Endothelial cell of umbilical vein (primary cell): ENCODE results near the gene VTI1A. TPM values are rescaled to one million over a fixed set of nuclear protein-coding genes. Genes with fewer than 3 reads are reported as not detected.

Experiments used
- BruUV-seq: library from RNA; stranded (reverse); fragments of 400-500 nt; replicated peaks from 2 replicates; lab custom pipeline; 2021; lab: Mats Ljungman, UMichigan
- CTCF ChIA-PET: fragments of 300-600, 350-600 bp; sonication (Branson Sonifier 250); formaldehyde crosslinking; loops from one replicate; lab custom pipeline; 2021; ENCODE audit warnings: antibody characterized with exemption, inconsistent platforms; lab: Charles Lee
- POLR2A ChIA-PET: fragments of 300-600, 350-600 bp; sonication (Branson Sonifier 250); formaldehyde crosslinking; loops from one replicate; lab custom pipeline; 2021; ENCODE audit warnings: antibody characterized with exemption, inconsistent platforms; lab: Charles Lee
- DNase-seq: peaks from one replicate; pipeline ENCODE4 v3.0.0-alpha.2; 2011; ENCODE audit warnings: low read depth, low spot score
- FAIRE-seq: peaks from 2 replicates; lab custom pipeline; 2011; peaks lifted over from hg19 to GRCh38; lab: Jason Lieb, UNC
- H2AFZ ChIP-seq: 2 replicates; pipeline ENCODE4 v1.6.0; 2012; ENCODE audit warnings: low read depth, low read length, control low read depth, inconsistent platforms
- H3K27ac ChIP-seq: 2 replicates; pipeline ENCODE4 v1.5.1; 2011; ENCODE audit warnings: low read depth, mild to moderate bottlenecking, control low read depth, low read length, moderate library complexity; ENCODE audit not compliant: insufficient read depth
- H3K27me3 ChIP-seq, 2 experiments: 2 replicates each; pipeline versions ENCODE4 v1.6.0 to v1.6.1; 2011; ENCODE audit warnings: low read length in 2 of 2, mixed read lengths in 1 of 2; ENCODE audit not compliant: control insufficient read depth in 2 of 2, insufficient read depth in 2 of 2
- H3K36me3 ChIP-seq, 2 experiments: 2 replicates in 1 of 2; 3 replicates in 1 of 2; pipeline ENCODE4 v1.5.1; 2011; ENCODE audit warnings: low read length in 2 of 2, mild to moderate bottlenecking in 1 of 2, moderate library complexity in 1 of 2; ENCODE audit not compliant: control insufficient read depth in 2 of 2, insufficient read depth in 2 of 2; ENCODE audit errors: extremely low read depth in 1 of 2
- H3K4me1 ChIP-seq: 3 replicates; pipeline ENCODE4 v1.5.1; 2011; ENCODE audit warnings: mild to moderate bottlenecking, low read length; ENCODE audit not compliant: control insufficient read depth, insufficient read depth; ENCODE audit errors: extremely low read depth
- H3K4me2 ChIP-seq: 2 replicates; pipeline ENCODE4 v1.6.1; 2011; ENCODE audit warnings: low read length, control low read depth, mixed read lengths; ENCODE audit not compliant: insufficient read depth
- H3K4me3 ChIP-seq, 3 experiments: fragments of 200-600 bp in 1 of 3; sonication (generic), shearing (Covaris generic) in 1 of 3; replicated peaks in 1 of 3; 2 replicates each; pipeline ENCODE4 v1.5.1; 2011 to 2016; ENCODE audit warnings: control low read depth in 3 of 3, low read length in 3 of 3, mild to moderate bottlenecking in 2 of 3, inconsistent platforms in 1 of 3, low read depth in 1 of 3, moderate library complexity in 1 of 3; ENCODE audit not compliant: insufficient read depth in 1 of 3
- H3K79me2 ChIP-seq: 2 replicates; pipeline ENCODE4 v1.6.0; 2012; ENCODE audit warnings: low read length, inconsistent platforms; ENCODE audit not compliant: control insufficient read depth, insufficient read depth
- H3K9ac ChIP-seq: replicated peaks from 2 replicates; pipeline ENCODE3; 2011; ENCODE audit warnings: low read length, control low read depth; ENCODE audit not compliant: insufficient read depth; ENCODE audit errors: extremely low read depth
- H3K9me1 ChIP-seq: replicated peaks from 3 replicates; pipeline ENCODE4 v1.6.0; 2011; ENCODE audit warnings: mild to moderate bottlenecking, low read length; ENCODE audit not compliant: control insufficient read depth, insufficient read depth; ENCODE audit errors: extremely low read depth
- H3K9me3 ChIP-seq: replicated peaks from 2 replicates; pipeline ENCODE4 v1.5.1; 2012; ENCODE audit warnings: low read length, inconsistent platforms; ENCODE audit not compliant: control insufficient read depth, insufficient read depth
- H4K20me1 ChIP-seq: replicated peaks from 2 replicates; pipeline ENCODE3; 2011; ENCODE audit warnings: mild to moderate bottlenecking, low read length; ENCODE audit not compliant: control insufficient read depth, insufficient read depth; ENCODE audit errors: extremely low read depth
- CTCF ChIP-seq, 2 donors: IDR thresholded peaks; 1 replicate in 1 of 2; 2 replicates in 1 of 2; pipeline ENCODE4 v1.5.1; 2011; ENCODE audit warnings: low read length in 2 of 2, mild to moderate bottlenecking in 2 of 2, moderate library complexity in 2 of 2, control low read depth in 1 of 2, inconsistent platforms in 1 of 2, low read depth in 1 of 2; ENCODE audit not compliant: insufficient read depth in 1 of 2; ENCODE audit errors: extremely low read depth in 1 of 2
- EZH2 ChIP-seq: IDR thresholded peaks from 2 replicates; pipeline ENCODE4 v1.6.1; 2012; ENCODE audit warnings: borderline replicate concordance, low read depth, mild to moderate bottlenecking, moderate library complexity, low read length, inconsistent platforms; ENCODE audit not compliant: severe bottlenecking
- FOS ChIP-seq: IDR thresholded peaks from 2 replicates; pipeline ENCODE4 v1.6.1; 2011; ENCODE audit warnings: mild to moderate bottlenecking, low read length, moderate library complexity, borderline replicate concordance; ENCODE audit not compliant: insufficient read depth
- GATA2 ChIP-seq: IDR thresholded peaks from 2 replicates; pipeline ENCODE4 v1.7.0; 2011; ENCODE audit warnings: low read depth, mild to moderate bottlenecking, moderate library complexity, mixed read lengths, low read length; ENCODE audit not compliant: insufficient read length, insufficient read depth
- JUN ChIP-seq: IDR thresholded peaks from 2 replicates; pipeline ENCODE4 v1.6.1; 2011; ENCODE audit warnings: borderline replicate concordance, low read depth; ENCODE audit not compliant: insufficient read length, insufficient read depth
- MAX ChIP-seq: IDR thresholded peaks from 2 replicates; pipeline ENCODE4 v1.6.1; 2011; ENCODE audit not compliant: insufficient read depth, insufficient read length
- MYC ChIP-seq: IDR thresholded peaks from one replicate; pipeline ENCODE4 v1.6.1; 2011; ENCODE audit warnings: mild to moderate bottlenecking, low read depth, low read length
- POLR2A ChIP-seq: IDR thresholded peaks from 2 replicates; pipeline ENCODE4 v1.6.1; 2012; ENCODE audit warnings: low read depth, mild to moderate bottlenecking, control low read depth, low read length
- POLR2AphosphoS5 ChIP-seq: IDR thresholded peaks from 2 replicates; pipeline ENCODE4 v1.6.1; 2012; ENCODE audit warnings: low read depth, mild to moderate bottlenecking, control low read depth, low read length, moderate library complexity; ENCODE audit not compliant: insufficient read depth
- dilution Hi-C: fragments of 300-500 bp; cut with MboI; formaldehyde crosslinking; loops from one replicate; pipeline ENCODE4 v1.15.0; 2019; ENCODE audit warnings: low sequenced_read_pairs; ENCODE audit not compliant: extremely low pct_ligation_motif_present
- intact Hi-C: fragments of 100-400 bp; cut with micrococcal nuclease; formaldehyde crosslinking; loops from one replicate; pipeline ENCODE4 v1.10.0; 2022
- polyA plus RNA-seq, 4 experiments: library from polyadenylated mRNA; depleted of rRNA in 3 of 4; stranded (reverse) in 3 of 4; unstranded in 1 of 4; fragments of >200 nt; gene quantifications; 2 replicates each; pipeline versions ENCODE4 v1.2.1 to v1.2.3, GENCODE V29; 2011 to 2012; ENCODE audit warnings: missing spikeins in 1 of 4
- total RNA-seq: library from RNA; stranded (reverse); gene quantifications from 2 replicates; pipeline ENCODE4 v1.2.3, GENCODE V29; 2021

VTI1A gene
- total and polyA plus RNA-seq, 2 donors (not counting 3 experiments of a cell fraction or from before 2014, with no cell fraction given), result 10.8 to 35.6 TPM

GRCh38 chr10:112773783-112774182 is 326.8 kb downstream of the VTI1A start:
- POLR2A ChIA-PET, result no interaction called here
- H3K27ac ChIP-seq, result no peak overlapping the region
- FAIRE-seq (no peak), DNase-seq (no peak)
- no peaks in the 10 kb centered on the region for H4K20me1 ChIP-seq
- CTCF ChIA-PET, result no interaction called here
- no peak overlapping the region for H3K9ac ChIP-seq
- H3K36me3 ChIP-seq, result no peaks in the 10 kb centered on the region
- H2AFZ ChIP-seq, result no peak overlapping the region
- H3K9me3 ChIP-seq, result no peaks in the 10 kb centered on the region
- no peaks in the 10 kb centered on the region for H3K9me1 ChIP-seq
- TF ChIP-seq GATA2 (no peak), FOS (no peak), JUN (no peak), POLR2AphosphoS5 (no peak), EZH2 (no peak), CTCF (IDR thresholded peaks at IDR 0.05; ENCODE audit: extremely low read depth in 1 of 2, insufficient read depth in 1 of 2, low read depth in 1 of 2, low read length in 2 of 2) (no peak), POLR2A (no peak), MAX (no peak), MYC (no peak)
- H3K4me3 ChIP-seq, result no peak overlapping the region
- no TSS peak for BruUV-seq
- H3K4me1 ChIP-seq, result peaks cover 7% of the 10 kb centered on the region
- intact Hi-C loops, result no loop called here
- H3K27me3 ChIP-seq, result no peaks in the 10 kb centered on the region
- no peaks in the 10 kb centered on the region for H3K79me2 ChIP-seq
- dilution Hi-C loops, result no loop called here
- no peak overlapping the region for H3K4me2 ChIP-seq
